Body of pancreas (tissue), 4 donors: ENCODE results near the gene KHK. TPM values are rescaled to one million over a fixed set of nuclear protein-coding genes. Genes with fewer than 3 reads are reported as not detected.

ENCODE experiments used
- ATAC-seq: fragments of 150-250 bp; one replicate; pipeline ENCODE4 v1.9.1; 2016
- DNase-seq, 4 donors: peaks; one replicate each; pipeline ENCODE4 v3.0.0-alpha.2; 2019
- H3K27ac ChIP-seq, 4 donors: fragments of 200-600 bp; sonication (generic); 1 replicate in 3 of 4; 2 replicates in 1 of 4; pipeline versions ENCODE4 v1.5.1 to v1.6.1; 2016 to 2019; ENCODE audit warnings: mild to moderate bottlenecking in 1 of 4, mixed read lengths in 1 of 4, moderate library complexity in 1 of 4
- H3K27me3 ChIP-seq, 2 donors: fragments of 200-600 bp; sonication (generic); one replicate each; pipeline ENCODE4 v1.6.0; 2016; ENCODE audit warnings: mild to moderate bottlenecking in 1 of 2
- H3K36me3 ChIP-seq, 2 donors: fragments of 200-600 bp; sonication (generic); replicated peaks in 1 of 2; 2 replicates each; pipeline ENCODE4 v1.5.1; 2016; ENCODE audit warnings: low read depth in 2 of 2; ENCODE audit not compliant: insufficient read depth in 1 of 2
- H3K4me1 ChIP-seq: fragments of 200-600 bp; sonication (generic); one replicate; pipeline ENCODE4 v1.6.0; 2016
- H3K4me3 ChIP-seq, 2 donors: fragments of 200-600 bp; sonication (generic); 1 replicate in 1 of 2; 2 replicates in 1 of 2; pipeline ENCODE4 v1.5.1; 2016 to 2019
- H3K9me3 ChIP-seq, 3 donors: fragments of 200-600 bp; sonication (generic); 1 replicate in 2 of 3; 2 replicates in 1 of 3; pipeline ENCODE4 v1.5.1; 2016
- CTCF ChIP-seq, 7 experiments: fragments of 450-650 bp in 4 of 7; fragments of 200-600 bp in 3 of 7; sonication (generic) in 3 of 7; IDR thresholded peaks; one replicate each; pipeline ENCODE4 v1.5.1; 2016 to 2019; ENCODE audit warnings: antibody characterized with exemption in 7 of 7
- POLR2A ChIP-seq, 3 donors: fragments of 450-650 bp; IDR thresholded peaks; one replicate each; pipeline ENCODE4 v1.6.1; 2016; ENCODE audit warnings: antibody characterized with exemption in 3 of 3, mild to moderate bottlenecking in 2 of 3
- WGBS, 2 donors: methylation state at CpG; one replicate each; pipeline ENCODE4 v1.1.5; 2017; 5-methylcytosine and 5-hydroxymethylcytosine counted together
- intact Hi-C: fragments of 100-400 bp; cut with DNase I; formaldehyde crosslinking; loops from one replicate; pipeline ENCODE4 v1.15.1; 2023
- total RNA-seq, 2 donors: library from RNA; depleted of rRNA; stranded (reverse); fragments of >200 nt; gene quantifications; one replicate each; pipeline ENCODE4 v1.1.0, GENCODE V29; 2016

The KHK gene
- total RNA-seq, 2 donors from 2014 or later, result 4.2 to 7.3 TPM

- intact Hi-C loops, result loop anchor here (10.0 kb wide), 1 partner anchor 212 kb away; the partner anchor contains the start of gene UCN
- WGBS, 2 donors, result 53 to 54% methylated on average over 5 to 10 of the region's 10 CpGs
- H3K27ac ChIP-seq, result no peak overlapping the region
- ATAC-seq, result no peak
- TF ChIP-seq POLR2A (IDR thresholded peaks at IDR 0.05) (no peak), CTCF (IDR thresholded peaks at IDR 0.05) (no peak)
- no peaks in the 10 kb centered on the region for H3K27me3 ChIP-seq
- peaks cover 24% of the 10 kb centered on the region for H3K4me1 ChIP-seq
- peak in 1 of 4 donors; percentile 33 for DNase-seq
- no peak overlapping the region for H3K4me3 ChIP-seq
- H3K9me3 ChIP-seq, result no peaks in the 10 kb centered on the region
- no peaks in the 10 kb centered on the region for H3K36me3 ChIP-seq
These were observed 6.3 kb downstream of the KHK start for GRCh38 chr2:27092696-27093429.

GRCh38 chr2:27093430-27094352, 7.1 kb downstream of the KHK start:
- H3K9me3 ChIP-seq, result no peaks in the 10 kb centered on the region
- peaks cover 24% of the 10 kb centered on the region for H3K4me1 ChIP-seq
- intact Hi-C loops, result loop anchor here (10.0 kb wide), 1 partner anchor 211 kb away; the partner anchor contains the start of gene UCN
- H3K4me3 ChIP-seq, result no peak overlapping the region
- no peak for DNase-seq
- H3K27me3 ChIP-seq, result no peaks in the 10 kb centered on the region
- TF ChIP-seq POLR2A (IDR thresholded peaks at IDR 0.05) (no peak), CTCF (IDR thresholded peaks at IDR 0.05) (no peak)
- no peak for ATAC-seq
- H3K36me3 ChIP-seq, result no peaks in the 10 kb centered on the region
- no peak overlapping the region for H3K27ac ChIP-seq
- WGBS, 2 donors, result 79 to 95% methylated on average over 4 to 6 of the region's 6 CpGs

GRCh38 chr2:27094353-27094984, 7.9 kb downstream of the KHK start:
- no peaks in the 10 kb centered on the region for H3K36me3 ChIP-seq
- no peak for TF ChIP-seq POLR2A (IDR thresholded peaks at IDR 0.05)
- TF ChIP-seq CTCF (IDR thresholded peaks at IDR 0.05), result no peak
- 91 to 93% methylated on average over 20 to 24 of the region's 24 CpGs for WGBS, 2 donors
- H3K27me3 ChIP-seq, result no peaks in the 10 kb centered on the region
- DNase-seq (no peak), ATAC-seq (no peak)
- no peak overlapping the region for H3K4me3 ChIP-seq
- no peak overlapping the region for H3K27ac ChIP-seq
- intact Hi-C loops, result loop anchor here (10.0 kb wide), 1 partner anchor 210 kb away; the partner anchor contains the start of gene UCN
- peaks cover 24% of the 10 kb centered on the region for H3K4me1 ChIP-seq
- H3K9me3 ChIP-seq, result no peaks in the 10 kb centered on the region

- H3K36me3 ChIP-seq, result no peaks in the 10 kb centered on the region
- no peaks in the 10 kb centered on the region for H3K9me3 ChIP-seq
- no peaks in the 10 kb centered on the region for H3K27me3 ChIP-seq
- WGBS, 2 donors, result 83% methylated on average over 2 of the region's 2 CpGs; no CpG with 5 or more reads in 1 of the 2 donors
- DNase-seq, result no peak
- H3K4me3 ChIP-seq, result no peak overlapping the region
- intact Hi-C loops, result loop anchor here (10.0 kb wide), 1 partner anchor 209 kb away; the partner anchor contains the start of gene UCN
- TF ChIP-seq POLR2A (IDR thresholded peaks at IDR 0.05) (no peak), CTCF (IDR thresholded peaks at IDR 0.05) (no peak)
- peak overlapping the region in 3 of 4 donors; percentile 5 to 51 (median 50) for H3K27ac ChIP-seq
- H3K4me1 ChIP-seq, result peaks cover 24% of the 10 kb centered on the region
- no peak for ATAC-seq
These were observed 8.8 kb downstream of the KHK start for GRCh38 chr2:27095427-27095744.
